Measurements from ENCODE around the gene PKIG.
"Not testable (repeated sequence)": the region's sequence is repeated elsewhere in the genome, so short reads cannot be mapped to it uniquely, and the experiment has no call there.

Gene PKIG

GRCh38 chr20:44582311-44583025 lies at the start of gene PKIG:
PKIG (plus strand) TSS chr20:44582579; CDS start chr20:44614557, 31,978 bp downstream.
- DNase-seq: no peak

- DNase-seq: peak in 1 of 2 donors; percentile 11
Measured at GRCh38 chr20:44532981-44533331, 49.4 kb upstream of the PKIG start.

GRCh38 chr20:44533928-44534327 lies 48.5 kb upstream of the PKIG start:
- no peak for DNase-seq

- no peak for DNase-seq
Measured at GRCh38 chr20:44536175-44536574, 46.2 kb upstream of the PKIG start.

- DNase-seq: no peak
Measured at GRCh38 chr20:44537993-44538392, 44.4 kb upstream of the PKIG start.

- DNase-seq: no peak
Measured at GRCh38 chr20:44540834-44541233, 41.5 kb upstream of the PKIG start.

GRCh38 chr20:44541992-44542391 lies 40.4 kb upstream of the PKIG start:
- no peak for DNase-seq

- DNase-seq: no peak
Measured at GRCh38 chr20:44542890-44543289, 39.5 kb upstream of the PKIG start.

GRCh38 chr20:44543358-44543757 lies 39.0 kb upstream of the PKIG start:
- no peak for DNase-seq

GRCh38 chr20:44544263-44544662 lies 38.1 kb upstream of the PKIG start:
- no peak for DNase-seq

GRCh38 chr20:44547419-44547818 lies 35.0 kb upstream of the PKIG start:
- no peak for DNase-seq

GRCh38 chr20:44549123-44549522 lies 33.3 kb upstream of the PKIG start:
- DNase-seq: no peak

- no peak for DNase-seq
Measured at GRCh38 chr20:44552050-44552449, 30.3 kb upstream of the PKIG start.

GRCh38 chr20:44552568-44552949 lies 29.8 kb upstream of the PKIG start:
- no peak for DNase-seq

GRCh38 chr20:44552950-44553908 lies 29.1 kb upstream of the PKIG start:
- DNase-seq: no peak

- DNase-seq: no peak
Measured at GRCh38 chr20:44559302-44559701, 23.1 kb upstream of the PKIG start.

GRCh38 chr20:44560229-44560628 lies 22.1 kb upstream of the PKIG start:
- no peak for DNase-seq

GRCh38 chr20:44560818-44561217 lies 21.6 kb upstream of the PKIG start:
- DNase-seq: not testable (repeated sequence)

- DNase-seq: no peak
Measured at GRCh38 chr20:44561876-44562275, 20.5 kb upstream of the PKIG start.

- no peak for DNase-seq
Measured at GRCh38 chr20:44566018-44566417, 16.4 kb upstream of the PKIG start.

GRCh38 chr20:44566811-44567210 lies 15.6 kb upstream of the PKIG start:
- DNase-seq: no peak

- DNase-seq: no peak
Measured at GRCh38 chr20:44570367-44570766, 12.0 kb upstream of the PKIG start.

- DNase-seq: no peak
Measured at GRCh38 chr20:44571362-44571988, 10.9 kb upstream of the PKIG start.
